K562 (cell line): ENCODE data around the gene CARF. TPM values are rescaled to one million over a fixed set of nuclear protein-coding genes. Genes with fewer than 3 reads are reported as not detected.

Experiments
- ATAC-seq: fragments of 200-7000 bp; cut with Tn5 transposase; 3 replicates; pipeline ENCODE4 v1.9.1; 2020; ENCODE audit warnings: moderate library complexity
- BruUV-seq: library from RNA; stranded (reverse); fragments of 400-500 nt; replicated peaks from 2 replicates; lab custom pipeline; 2021; lab: Mats Ljungman, UMichigan
- CTCF ChIA-PET: fragments of 300-600 bp; formaldehyde crosslinking; extraction: SDS; loops from one replicate; lab custom pipeline; 2021; ENCODE audit warnings: low intra/inter-chr PET ratio; lab: Yijun Ruan, JAX
- POLR2A ChIA-PET: fragments of 300-600, 350-650 bp; sonication (Branson Sonifier 250); formaldehyde crosslinking; extraction: SDS; loops from one replicate; lab custom pipeline; 2021; ENCODE audit warnings: antibody characterized with exemption, inconsistent platforms; lab: Yijun Ruan, JAX
- DNase-seq, 4 experiments: peaks; one replicate each; pipeline versions ENCODE4 v3.0.0 to v3.0.0-alpha.2; 2011 to 2018; ENCODE audit warnings: low spot score in 3 of 4, mixed read lengths in 3 of 4; ENCODE audit errors: extremely low read depth in 1 of 4
- FAIRE-seq: peaks from 2 replicates; lab custom pipeline; 2011; peaks lifted over from hg19 to GRCh38; lab: Jason Lieb, UNC
- H2AFZ ChIP-seq: 2 replicates; pipeline ENCODE4 v1.6.0; 2011; ENCODE audit warnings: low read depth, low read length, control low read depth, inconsistent platforms
- H3K27ac ChIP-seq: fragments of 200-600 bp; 3 replicates; pipeline ENCODE4 v1.8.0; 2011; ENCODE audit warnings: low read depth, mild to moderate bottlenecking, control low read depth, inconsistent platforms, low read length, moderate library complexity, mixed read lengths; ENCODE audit errors: extremely low read depth
- H3K27me3 ChIP-seq, 2 experiments: fragments of 300-600 bp in 1 of 2; 2 replicates in 1 of 2; 3 replicates in 1 of 2; pipeline versions ENCODE4 v1.6.0 to v1.8.0; 2011; ENCODE audit warnings: inconsistent platforms in 2 of 2, low read length in 2 of 2, mild to moderate bottlenecking in 1 of 2, mixed read lengths in 1 of 2, moderate library complexity in 1 of 2; ENCODE audit not compliant: control insufficient read depth in 2 of 2, insufficient read depth in 2 of 2
- H3K36me3 ChIP-seq: fragments of 300-600 bp; 3 replicates; pipeline ENCODE4 v1.8.0; 2011; ENCODE audit warnings: mild to moderate bottlenecking, low read length, inconsistent platforms; ENCODE audit not compliant: control insufficient read depth, insufficient read depth
- H3K4me1 ChIP-seq, 2 experiments: fragments of 200-600 bp in 1 of 2; replicated peaks in 1 of 2; 2 replicates in 1 of 2; 3 replicates in 1 of 2; pipeline versions ENCODE4 v1.5.1 to v1.8.0; 2011; ENCODE audit warnings: inconsistent platforms in 2 of 2, low read length in 2 of 2, mild to moderate bottlenecking in 1 of 2, mixed read lengths in 1 of 2, moderate library complexity in 1 of 2; ENCODE audit not compliant: control insufficient read depth in 2 of 2, insufficient read depth in 2 of 2
- H3K4me2 ChIP-seq: 2 replicates; pipeline ENCODE4 v1.6.1; 2011; ENCODE audit warnings: low read length, control low read depth, inconsistent platforms, mixed read lengths; ENCODE audit not compliant: insufficient read depth
- H3K4me3 ChIP-seq: fragments of 200-600 bp; sonication (generic), shearing (Covaris generic); 2 replicates; pipeline ENCODE4 v1.5.1; 2016; ENCODE audit warnings: control low read depth, inconsistent platforms
- H3K79me2 ChIP-seq: fragments of 200-600 bp; 3 replicates; pipeline ENCODE4 v1.8.0; 2011; ENCODE audit warnings: low read length, inconsistent platforms; ENCODE audit not compliant: control insufficient read depth, insufficient read depth
- H3K9ac ChIP-seq, 2 experiments: 2 replicates each; pipeline versions ENCODE4 v1.6.0 to v1.6.1; 2011; ENCODE audit warnings: low read depth in 2 of 2, low read length in 2 of 2, control low read depth in 1 of 2, inconsistent platforms in 1 of 2, mild to moderate bottlenecking in 1 of 2, mixed read lengths in 1 of 2; ENCODE audit not compliant: insufficient read depth in 1 of 2
- H3K9me1 ChIP-seq: one replicate; pipeline ENCODE4 v1.6.0; 2011; ENCODE audit warnings: inconsistent platforms, mild to moderate bottlenecking, low read length, moderate library complexity; ENCODE audit not compliant: control insufficient read depth, insufficient read depth
- H3K9me3 ChIP-seq: replicated peaks from 2 replicates; pipeline ENCODE4 v1.5.1; 2011; ENCODE audit warnings: low read depth, low read length, inconsistent platforms; ENCODE audit not compliant: control insufficient read depth, insufficient read depth
- H4K20me1 ChIP-seq: replicated peaks from 2 replicates; pipeline ENCODE4 v1.6.1; 2011; ENCODE audit warnings: low read length, inconsistent platforms, mixed read lengths; ENCODE audit not compliant: control insufficient read depth, insufficient read depth
- RFX1 ChIP-seq: fragments of 450-650 bp; IDR thresholded peaks from 2 replicates; pipeline ENCODE4 v1.6.1; 2016; ENCODE audit warnings: mild to moderate bottlenecking, moderate library complexity
- WGBS: fragments of 100-300 bp; shearing (Covaris generic); methylation state at CpG from one replicate; pipeline ENCODE4 v1.1.6; 2016; ENCODE audit warnings: low coverage, mixed read lengths; ENCODE audit not compliant: insufficient coverage; ENCODE audit errors: missing lambda C conversion rate; 5-methylcytosine and 5-hydroxymethylcytosine counted together
- in situ Hi-C: fragments of 300-500 bp; cut with MboI; formaldehyde crosslinking; loops from 4 replicates; pipeline ENCODE4 v1.15.0; 2018; ENCODE audit warnings: inconsistent platforms, mixed read lengths
- intact Hi-C: fragments of 100-400 bp; cut with micrococcal nuclease; formaldehyde crosslinking; loops from 2 replicates; pipeline ENCODE4 v1.14.2; 2022
- polyA plus RNA-seq, 8 experiments: library from polyadenylated mRNA; depleted of rRNA in 4 of 8; stranded (reverse) in 5 of 8; unstranded in 3 of 8; fragments of >200 nt; fragmentation: Nextera tagmentation in 2 of 8; fragmentation: Illumina TruSeq in 1 of 8; extraction: Ambion mirVana in 2 of 8; extraction: Trizol in 1 of 8; gene quantifications; 2 replicates each; pipeline versions ENCODE4 v1.2.1 to v1.2.3, GENCODE V29; 2011 to 2014; ENCODE audit warnings: inconsistent platforms in 1 of 8, missing spikeins in 1 of 8
- total RNA-seq, 7 experiments: library from RNA; depleted of rRNA in 6 of 7; stranded (reverse); fragments of >200 nt in 6 of 7; fragmentation: Illumina TruSeq in 2 of 7; extraction: Trizol in 2 of 7; gene quantifications; 2 replicates each; pipeline versions ENCODE4 v1.2.1 to v1.2.3, GENCODE V29; 2011 to 2021; ENCODE audit warnings: low replicate concordance in 1 of 7
- TF ChIP-seq, protein P1 (sequence below): fragments of 250-450 bp; sonication (Bioruptor Pico); IDR thresholded peaks from 2 replicates; pipeline ENCODE4 v1.8.0; 2021; ENCODE audit warnings: borderline replicate concordance, mild to moderate bottlenecking, moderate library complexity; ENCODE audit not compliant: poor library complexity, severe bottlenecking
- TF ChIP-seq, protein P2 (sequence below): sonication (generic); formaldehyde crosslinking; IDR thresholded peaks from 2 replicates; pipeline ENCODE4 v1.8.0; 2023; ENCODE audit warnings: mild to moderate bottlenecking, missing genetic modification reagents
- TF ChIP-seq, protein P3 (sequence below): fragments of 450-650 bp; formaldehyde crosslinking; conservative IDR thresholded peaks from 2 replicates; pipeline ENCODE4 v1.4.0; 2022; ENCODE audit warnings: mild to moderate bottlenecking, missing genetic modification characterization
- TF ChIP-seq, protein P4 (sequence below): fragments of 450-650 bp; IDR thresholded peaks from 2 replicates; pipeline ENCODE4 v1.6.1; 2017; ENCODE audit warnings: mild to moderate bottlenecking, moderate library complexity

CARF gene
- total and polyA plus RNA-seq, 9 of the 15 experiments (the other 6 are each of a cell fraction or from before 2014, with no cell fraction given): 0.31 to 4.2 (median 1.2) TPM

DNA sequence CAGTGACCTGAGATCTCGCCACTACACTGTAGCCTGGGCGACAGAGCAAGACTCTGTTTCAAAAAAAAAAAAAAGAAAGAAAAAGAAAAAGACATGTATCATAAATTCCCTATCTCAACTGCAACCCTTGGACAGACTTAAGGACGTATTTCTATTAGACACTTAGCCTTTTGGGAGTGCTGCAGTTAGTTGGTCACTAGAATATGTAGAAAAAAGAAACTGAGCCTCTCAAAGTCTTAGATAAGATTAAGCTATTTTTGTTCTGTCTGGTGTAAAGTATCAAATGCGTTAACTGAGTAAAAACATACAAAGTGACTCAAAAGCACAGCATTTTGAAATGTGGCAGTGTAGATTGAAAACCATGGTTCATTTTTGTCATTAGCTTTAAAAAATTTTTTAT is 109.9 kb downstream of the CARF start:
- WGBS: 20% methylated on average over 2 of the region's 4 CpGs
- POLR2A ChIA-PET: no interaction called here
- Histone ChIP-seq H2AFZ (0 out of 2 replicates have a peak overlapping the region, but pooled peaks have one; percentile 16), H3K4me1 (peaks cover 4% of the 10 kb centered on the region in 2 experiments; a peak in 4 of 5 replicates), H3K27me3 (no peaks in the 10 kb centered on the region), H3K4me3 (no peak overlapping the region), H3K9ac (no peak overlapping the region), H3K27ac (0 out of 3 replicates have a peak overlapping the region, but pooled peaks have one; percentile 22), H3K36me3 (peaks cover 3% of the 10 kb centered on the region; the same call in 1 of the 3 replicates), H4K20me1 (no peaks in the 10 kb centered on the region), H3K79me2 (peaks cover 35% of the 10 kb centered on the region), H3K4me2 (no peak overlapping the region; the same call in 1 of the 2 replicates), H3K9me1 (no peaks in the 10 kb centered on the region), H3K9me3 (no peaks in the 10 kb centered on the region)
- no TSS peak for BruUV-seq
- TF ChIP-seq, protein P1, sequence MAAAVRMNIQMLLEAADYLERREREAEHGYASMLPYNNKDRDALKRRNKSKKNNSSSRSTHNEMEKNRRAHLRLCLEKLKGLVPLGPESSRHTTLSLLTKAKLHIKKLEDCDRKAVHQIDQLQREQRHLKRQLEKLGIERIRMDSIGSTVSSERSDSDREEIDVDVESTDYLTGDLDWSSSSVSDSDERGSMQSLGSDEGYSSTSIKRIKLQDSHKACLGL (CRISPR knock-in tag): no peak
- TF ChIP-seq RFX1: peak; percentile 7; the same call in 1 of the 2 replicates
- no peak for FAIRE-seq
- peak; percentile 3; the same call in 1 of the 3 replicates for ATAC-seq
- CTCF ChIA-PET: no interaction called here
- no peak for DNase-seq
- intact Hi-C loops (no loop called here), in situ Hi-C loops (no loop called here)

DNA sequence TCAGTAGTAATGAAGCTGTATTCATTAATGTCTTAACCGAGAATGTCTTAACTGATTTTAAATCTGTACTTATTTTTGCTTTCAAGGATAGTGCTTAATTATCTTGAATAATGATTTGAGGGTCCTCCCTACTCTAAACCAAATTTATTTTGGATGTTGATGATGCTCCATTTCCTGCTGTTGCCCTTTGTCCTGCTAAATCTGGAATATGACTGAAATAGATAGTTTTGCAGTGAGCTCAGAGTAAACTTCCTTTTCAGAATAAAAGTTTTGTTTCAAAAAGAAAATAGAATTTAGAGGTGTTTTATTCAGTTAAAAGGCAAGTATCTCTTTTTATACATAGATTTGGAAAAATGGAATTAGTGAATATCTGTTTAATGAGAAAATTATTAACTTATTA is 110.7 kb downstream of the CARF start:
- no TSS peak for BruUV-seq
- H3K27ac ChIP-seq: no peak overlapping the region
- DNase-seq (no peak), FAIRE-seq (no peak), ATAC-seq (no peak)
- WGBS: 83% methylated on average over 1 of the region's 1 CpG
- intact Hi-C loops: no loop called here
- CTCF ChIA-PET: no interaction called here
- H3K4me2 ChIP-seq: no peak overlapping the region
- TF ChIP-seq, protein P2, sequence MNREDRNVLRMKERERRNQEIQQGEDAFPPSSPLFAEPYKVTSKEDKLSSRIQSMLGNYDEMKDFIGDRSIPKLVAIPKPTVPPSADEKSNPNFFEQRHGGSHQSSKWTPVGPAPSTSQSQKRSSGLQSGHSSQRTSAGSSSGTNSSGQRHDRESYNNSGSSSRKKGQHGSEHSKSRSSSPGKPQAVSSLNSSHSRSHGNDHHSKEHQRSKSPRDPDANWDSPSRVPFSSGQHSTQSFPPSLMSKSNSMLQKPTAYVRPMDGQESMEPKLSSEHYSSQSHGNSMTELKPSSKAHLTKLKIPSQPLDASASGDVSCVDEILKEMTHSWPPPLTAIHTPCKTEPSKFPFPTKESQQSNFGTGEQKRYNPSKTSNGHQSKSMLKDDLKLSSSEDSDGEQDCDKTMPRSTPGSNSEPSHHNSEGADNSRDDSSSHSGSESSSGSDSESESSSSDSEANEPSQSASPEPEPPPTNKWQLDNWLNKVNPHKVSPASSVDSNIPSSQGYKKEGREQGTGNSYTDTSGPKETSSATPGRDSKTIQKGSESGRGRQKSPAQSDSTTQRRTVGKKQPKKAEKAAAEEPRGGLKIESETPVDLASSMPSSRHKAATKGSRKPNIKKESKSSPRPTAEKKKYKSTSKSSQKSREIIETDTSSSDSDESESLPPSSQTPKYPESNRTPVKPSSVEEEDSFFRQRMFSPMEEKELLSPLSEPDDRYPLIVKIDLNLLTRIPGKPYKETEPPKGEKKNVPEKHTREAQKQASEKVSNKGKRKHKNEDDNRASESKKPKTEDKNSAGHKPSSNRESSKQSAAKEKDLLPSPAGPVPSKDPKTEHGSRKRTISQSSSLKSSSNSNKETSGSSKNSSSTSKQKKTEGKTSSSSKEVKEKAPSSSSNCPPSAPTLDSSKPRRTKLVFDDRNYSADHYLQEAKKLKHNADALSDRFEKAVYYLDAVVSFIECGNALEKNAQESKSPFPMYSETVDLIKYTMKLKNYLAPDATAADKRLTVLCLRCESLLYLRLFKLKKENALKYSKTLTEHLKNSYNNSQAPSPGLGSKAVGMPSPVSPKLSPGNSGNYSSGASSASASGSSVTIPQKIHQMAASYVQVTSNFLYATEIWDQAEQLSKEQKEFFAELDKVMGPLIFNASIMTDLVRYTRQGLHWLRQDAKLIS: no peak
- TF ChIP-seq, protein P3, sequence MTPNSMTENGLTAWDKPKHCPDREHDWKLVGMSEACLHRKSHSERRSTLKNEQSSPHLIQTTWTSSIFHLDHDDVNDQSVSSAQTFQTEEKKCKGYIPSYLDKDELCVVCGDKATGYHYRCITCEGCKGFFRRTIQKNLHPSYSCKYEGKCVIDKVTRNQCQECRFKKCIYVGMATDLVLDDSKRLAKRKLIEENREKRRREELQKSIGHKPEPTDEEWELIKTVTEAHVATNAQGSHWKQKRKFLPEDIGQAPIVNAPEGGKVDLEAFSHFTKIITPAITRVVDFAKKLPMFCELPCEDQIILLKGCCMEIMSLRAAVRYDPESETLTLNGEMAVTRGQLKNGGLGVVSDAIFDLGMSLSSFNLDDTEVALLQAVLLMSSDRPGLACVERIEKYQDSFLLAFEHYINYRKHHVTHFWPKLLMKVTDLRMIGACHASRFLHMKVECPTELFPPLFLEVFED (CRISPR knock-in tag): no peak
- TF ChIP-seq, protein P4, sequence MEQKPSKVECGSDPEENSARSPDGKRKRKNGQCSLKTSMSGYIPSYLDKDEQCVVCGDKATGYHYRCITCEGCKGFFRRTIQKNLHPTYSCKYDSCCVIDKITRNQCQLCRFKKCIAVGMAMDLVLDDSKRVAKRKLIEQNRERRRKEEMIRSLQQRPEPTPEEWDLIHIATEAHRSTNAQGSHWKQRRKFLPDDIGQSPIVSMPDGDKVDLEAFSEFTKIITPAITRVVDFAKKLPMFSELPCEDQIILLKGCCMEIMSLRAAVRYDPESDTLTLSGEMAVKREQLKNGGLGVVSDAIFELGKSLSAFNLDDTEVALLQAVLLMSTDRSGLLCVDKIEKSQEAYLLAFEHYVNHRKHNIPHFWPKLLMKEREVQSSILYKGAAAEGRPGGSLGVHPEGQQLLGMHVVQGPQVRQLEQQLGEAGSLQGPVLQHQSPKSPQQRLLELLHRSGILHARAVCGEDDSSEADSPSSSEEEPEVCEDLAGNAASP: no peak
- in situ Hi-C loops: no loop called here
- H4K20me1 ChIP-seq: no peaks in the 10 kb centered on the region
- H3K4me3 ChIP-seq: no peak overlapping the region
- H3K9me3 ChIP-seq: no peaks in the 10 kb centered on the region
- H3K36me3 ChIP-seq: peaks cover 3% of the 10 kb centered on the region; the same call in 1 of the 3 replicates
- H3K27me3 ChIP-seq: no peaks in the 10 kb centered on the region
- no peak overlapping the region for H3K9ac ChIP-seq
- peaks cover 4% of the 10 kb centered on the region in 2 experiments; a peak in 3 of 5 replicates for H3K4me1 ChIP-seq
- peaks cover 28% of the 10 kb centered on the region for H3K79me2 ChIP-seq
- H2AFZ ChIP-seq: no peak overlapping the region
- POLR2A ChIA-PET: no interaction called here
- H3K9me1 ChIP-seq: no peaks in the 10 kb centered on the region
